Ammon's horn (tissue), 1 donor: ENCODE data around the gene SEH1L.
A peak's percentile ranks its signal among the peaks of the same experiment; 100 is the strongest.
"Not testable (repeated sequence)": the region's sequence is repeated elsewhere in the genome, so short reads cannot be mapped to it uniquely, and the experiment has no call there.

Experiments used
- DNase-seq: peaks from one replicate; pipeline ENCODE4 v3.0.0-alpha.2; 2016; ENCODE audit warnings: low spot score

SEH1L gene

DNA sequence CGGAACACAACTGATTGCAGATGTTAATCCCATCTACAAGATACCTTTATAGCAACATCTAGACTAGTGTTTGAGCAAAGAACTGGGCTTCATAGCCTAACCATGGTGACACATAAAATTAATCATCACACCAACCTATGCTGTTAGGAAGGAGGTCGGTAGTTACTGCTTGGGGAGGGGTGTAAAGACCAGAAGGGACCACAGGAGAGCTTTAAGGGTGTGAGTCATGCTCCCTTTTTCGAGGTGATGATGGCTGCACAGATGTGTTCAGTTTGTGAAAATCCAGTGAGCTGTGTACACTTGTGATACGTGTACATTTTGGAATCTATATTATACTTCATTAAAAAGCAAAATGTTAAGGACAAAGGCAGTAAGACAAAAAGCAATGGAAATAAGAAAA lies 4.6 kb upstream of the SEH1L start:
- no peak for DNase-seq

DNA sequence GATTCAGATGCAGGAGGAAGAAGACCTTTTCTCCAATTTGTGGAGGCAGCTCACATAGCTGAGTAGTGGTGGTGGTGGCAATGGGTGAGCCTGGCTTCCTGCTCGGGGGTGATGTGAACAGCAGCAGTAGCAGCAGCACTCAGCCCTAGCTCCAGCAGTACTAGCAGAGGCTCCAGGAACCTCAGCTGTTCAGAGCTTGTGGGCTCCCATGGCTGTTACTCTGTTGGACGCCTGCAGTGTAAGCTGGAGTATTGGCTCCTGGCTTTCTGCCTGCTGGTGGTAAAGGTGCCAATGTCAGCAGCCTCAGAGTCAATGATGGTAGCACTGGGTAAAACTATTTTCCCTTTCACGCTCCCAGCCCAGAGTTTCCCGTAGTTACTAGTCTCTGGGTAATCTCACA lies 3.1 kb upstream of the SEH1L start:
- DNase-seq, result peak; percentile 9

DNA sequence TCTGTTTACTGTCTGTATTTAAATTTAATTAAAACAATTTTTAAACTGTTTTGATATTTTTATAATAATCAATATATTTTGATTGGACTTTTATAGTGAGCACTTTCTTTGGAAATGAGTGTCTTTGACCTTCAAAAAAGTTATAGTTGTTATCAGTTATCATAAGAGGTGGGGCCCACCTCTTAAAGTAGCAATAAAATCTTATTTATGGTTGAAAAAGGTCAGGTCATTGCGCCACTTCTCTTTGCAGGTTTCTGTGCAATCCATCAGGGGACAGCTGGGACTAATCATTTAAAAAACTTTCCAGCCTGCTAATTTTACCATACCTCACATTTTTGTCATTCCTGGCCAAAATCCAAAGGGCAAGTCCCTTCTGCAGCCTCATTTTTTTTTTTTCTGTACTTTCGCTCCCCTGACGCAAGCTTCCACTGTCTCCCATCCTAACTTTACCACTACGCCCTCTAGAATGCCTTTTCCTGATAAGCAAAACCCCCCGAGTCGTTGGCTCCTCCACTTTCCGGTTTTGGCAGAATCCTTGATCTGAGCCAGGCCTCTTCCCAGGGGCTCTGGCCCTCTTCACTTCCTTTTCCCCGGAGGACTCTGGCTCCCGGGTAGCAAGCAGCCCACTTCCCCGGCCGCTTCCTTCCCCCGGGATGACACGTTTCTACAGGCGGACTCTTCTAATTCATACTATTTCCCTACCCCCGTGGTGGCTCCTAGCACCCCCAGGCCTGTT lies 1.1 kb upstream of the SEH1L start:
- DNase-seq, result peak; percentile 23

DNA sequence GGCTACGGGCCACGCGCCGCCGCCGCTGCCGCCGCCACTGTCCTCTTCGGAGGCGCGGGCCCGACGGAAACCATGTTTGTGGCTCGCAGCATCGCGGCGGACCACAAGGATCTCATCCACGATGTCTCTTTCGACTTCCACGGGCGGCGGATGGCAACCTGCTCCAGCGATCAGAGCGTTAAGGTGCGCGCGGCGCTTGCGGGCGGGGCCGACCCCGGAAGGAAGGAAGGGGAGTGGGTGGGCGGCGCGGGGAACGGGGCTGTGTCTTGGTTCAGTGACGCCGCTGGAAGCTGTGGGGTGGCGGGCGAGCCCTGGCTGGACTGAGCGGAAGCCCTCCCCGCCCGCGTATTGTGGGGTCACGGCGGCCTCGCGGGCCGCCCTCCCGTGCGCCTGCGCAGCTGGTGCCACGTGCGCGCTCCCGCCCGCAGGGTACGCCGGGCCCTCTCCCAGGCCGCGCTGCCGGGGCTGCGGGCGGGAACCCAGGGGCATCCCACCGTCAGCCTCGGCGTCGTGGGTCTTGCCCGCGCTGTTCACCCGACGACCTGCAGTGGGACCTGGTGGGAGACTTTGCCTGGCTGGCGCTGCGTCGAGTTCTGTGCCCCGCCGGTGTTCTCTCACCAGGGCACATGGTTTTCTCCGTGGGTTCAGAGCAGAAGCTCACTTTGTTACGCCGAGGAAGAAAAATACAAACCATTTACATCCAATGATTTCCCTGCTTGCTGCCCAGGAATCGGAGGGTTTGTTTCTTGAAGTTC lies 416 bp downstream of the SEH1L start:
- peak; percentile 93 for DNase-seq

DNA sequence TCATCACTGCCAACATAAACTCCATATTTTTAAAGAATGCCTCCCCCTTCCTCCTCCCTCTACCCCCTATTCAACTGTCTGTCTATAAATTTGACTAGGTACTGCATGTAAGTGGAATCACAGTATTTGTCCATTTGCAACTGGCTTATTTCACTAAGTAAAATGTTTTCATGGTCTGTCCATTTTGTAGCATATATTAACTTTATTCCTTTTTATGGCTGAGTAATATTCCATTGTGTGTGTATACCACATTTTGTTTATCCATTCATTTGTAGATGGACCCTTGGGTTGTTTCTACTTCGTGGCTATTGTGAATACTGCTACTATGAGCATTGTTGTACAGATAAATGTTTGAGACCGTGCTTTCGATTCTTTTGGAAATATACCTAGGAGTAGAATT lies 10.7 kb downstream of the SEH1L start:
- DNase-seq, result no peak

DNA sequence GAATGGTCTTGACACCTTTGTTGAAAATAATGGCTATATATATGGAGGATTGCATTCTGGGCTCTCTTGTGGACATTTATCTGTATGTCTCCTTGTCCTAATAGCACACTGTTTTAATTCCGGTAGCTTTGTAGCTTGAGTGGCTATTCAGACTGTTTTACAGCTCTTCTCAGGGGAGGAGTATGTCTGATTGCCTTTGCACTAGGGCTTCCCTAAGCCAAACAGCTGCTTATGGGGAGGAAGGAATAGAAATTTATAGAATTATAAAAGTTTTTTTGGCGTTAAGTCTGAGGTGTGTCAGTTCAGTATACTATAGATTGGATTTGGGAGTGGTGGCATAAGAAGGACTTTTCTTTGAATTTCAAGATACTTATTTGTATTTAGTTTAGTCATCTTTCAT lies 12.6 kb downstream of the SEH1L start:
- DNase-seq, result no peak

DNA sequence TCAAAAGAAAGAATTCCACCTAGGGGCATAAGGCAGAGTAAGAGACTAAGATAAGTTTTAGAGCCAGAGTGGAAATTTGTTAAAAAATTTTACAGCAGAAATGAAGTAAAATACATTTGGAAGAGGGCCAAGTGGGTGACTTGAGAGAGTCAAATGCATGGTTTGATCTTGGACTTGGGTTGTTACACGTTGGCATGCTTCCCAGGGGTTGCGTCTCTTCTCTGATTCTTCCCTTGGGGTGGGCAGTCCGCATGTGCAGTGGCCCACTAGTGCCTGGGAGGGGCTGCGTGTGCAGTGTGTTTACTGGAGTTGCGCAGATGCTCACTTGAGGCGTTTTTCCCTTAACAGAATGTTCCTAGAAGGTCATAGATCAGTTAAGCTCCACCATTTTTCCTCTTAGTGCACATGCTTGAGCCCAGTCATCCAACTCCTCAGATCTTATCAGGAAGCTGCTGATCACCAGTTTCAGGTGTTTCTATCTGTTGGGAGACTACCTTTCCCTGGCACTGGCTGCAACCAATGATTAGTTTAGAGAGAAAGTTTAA lies 13.1 kb downstream of the SEH1L start:
- DNase-seq, result no peak

DNA sequence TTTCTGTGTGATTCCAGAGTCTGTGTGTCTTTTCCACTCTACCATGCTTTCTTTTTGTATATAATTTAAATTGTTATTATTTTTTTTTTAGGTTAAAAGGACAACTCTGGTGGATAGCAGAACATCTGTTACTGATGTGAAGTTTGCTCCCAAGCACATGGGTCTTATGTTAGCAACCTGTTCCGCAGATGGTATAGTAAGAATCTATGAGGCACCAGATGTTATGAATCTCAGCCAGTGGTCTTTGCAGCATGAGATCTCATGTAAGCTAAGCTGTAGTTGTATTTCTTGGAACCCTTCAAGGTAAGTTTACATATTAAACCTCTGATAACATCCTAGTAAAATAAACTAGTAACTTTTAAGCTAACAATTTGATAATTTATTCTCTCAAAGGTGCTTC lies 15.3 kb downstream of the SEH1L start:
- DNase-seq, result no peak

DNA sequence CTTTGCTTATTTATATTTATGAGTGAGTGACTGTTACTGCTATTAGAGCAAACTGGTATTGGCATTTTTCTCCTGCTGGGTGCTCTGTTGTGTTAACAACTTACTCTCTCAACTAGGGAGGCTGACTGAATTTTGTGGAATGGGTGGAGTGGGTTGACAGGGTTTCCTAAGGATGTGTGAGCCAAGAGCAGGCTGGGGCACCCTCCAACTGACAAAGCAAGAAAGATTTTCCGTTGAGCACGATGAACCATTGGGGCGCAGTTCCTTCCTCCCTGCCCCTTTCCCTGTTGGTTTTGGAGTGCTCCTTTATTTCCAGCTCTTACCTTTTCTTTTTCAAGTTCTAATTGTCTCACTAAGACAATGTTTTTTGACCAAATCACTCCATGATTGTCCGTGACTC lies 20.3 kb downstream of the SEH1L start:
- DNase-seq, result no peak

DNA sequence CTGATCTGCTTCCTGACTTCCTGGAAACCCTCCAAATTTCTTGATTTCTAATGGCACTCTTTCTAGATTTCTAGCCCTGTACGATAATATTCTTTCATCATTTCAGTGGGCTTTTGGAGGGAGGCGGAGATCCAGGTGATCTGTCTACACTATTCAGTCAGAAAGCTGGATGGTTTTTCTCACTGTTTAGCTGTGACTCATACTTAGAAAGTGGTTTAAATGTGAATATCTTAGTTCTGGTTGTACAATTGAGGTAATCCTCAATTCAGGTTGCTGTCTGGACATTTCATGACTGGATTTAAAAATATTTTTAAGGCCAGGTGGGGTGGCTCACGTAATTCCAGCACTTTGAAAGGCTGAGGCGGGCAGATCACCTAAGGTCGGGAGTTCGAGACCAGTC lies 20.8 kb downstream of the SEH1L start:
- no peak for DNase-seq

DNA sequence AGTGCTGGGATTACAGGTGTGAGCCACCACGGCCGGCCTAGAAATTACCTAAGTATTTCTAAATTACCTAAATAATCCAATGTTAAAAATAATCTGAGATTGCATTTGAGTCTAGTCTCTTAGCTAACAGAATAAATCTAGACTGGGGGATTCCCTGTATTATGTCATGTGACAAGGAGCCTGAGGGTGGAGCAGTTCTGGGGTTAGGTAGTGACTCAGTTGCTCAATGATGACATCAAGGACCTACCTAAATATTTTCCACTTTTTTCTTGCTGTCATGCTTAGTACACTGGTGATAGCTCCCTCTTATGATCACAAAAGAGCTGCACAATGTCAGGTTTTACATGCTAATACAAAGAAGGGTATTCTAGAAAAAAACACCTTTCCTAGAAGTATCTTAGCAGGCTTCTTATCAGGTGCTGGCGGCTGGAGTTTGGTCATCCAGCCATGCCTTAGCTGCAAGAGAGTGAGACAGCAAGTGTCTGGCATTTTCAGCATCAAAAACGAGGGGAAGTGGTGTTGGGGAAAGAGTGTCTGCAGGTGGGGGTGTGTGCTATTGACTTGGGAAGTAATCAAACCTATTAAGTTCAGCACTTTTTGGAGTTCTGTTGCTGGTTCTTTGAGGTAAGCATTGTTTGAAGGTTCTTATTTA lies 25.9 kb downstream of the SEH1L start:
- DNase-seq, result no peak

DNA sequence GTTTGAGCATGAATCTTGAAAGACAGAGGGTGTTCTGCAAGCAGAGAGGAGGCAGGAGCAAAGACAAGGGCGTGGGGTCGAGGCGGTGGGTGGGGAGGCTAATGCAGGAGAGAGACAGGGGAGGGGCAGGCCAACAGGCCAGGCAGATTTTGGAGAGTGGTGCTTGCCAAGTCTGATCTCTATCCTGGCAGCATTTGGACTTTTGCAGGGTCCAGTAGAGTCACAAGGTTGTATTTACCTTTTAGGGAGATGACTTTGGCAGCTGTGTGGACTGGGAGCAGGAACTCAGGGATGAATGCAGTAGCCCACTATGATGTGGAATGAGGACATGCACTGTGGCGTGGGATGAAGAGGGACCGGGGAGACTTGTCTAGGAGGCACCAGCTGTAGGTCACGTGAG lies 27.7 kb downstream of the SEH1L start:
- no peak for DNase-seq

DNA sequence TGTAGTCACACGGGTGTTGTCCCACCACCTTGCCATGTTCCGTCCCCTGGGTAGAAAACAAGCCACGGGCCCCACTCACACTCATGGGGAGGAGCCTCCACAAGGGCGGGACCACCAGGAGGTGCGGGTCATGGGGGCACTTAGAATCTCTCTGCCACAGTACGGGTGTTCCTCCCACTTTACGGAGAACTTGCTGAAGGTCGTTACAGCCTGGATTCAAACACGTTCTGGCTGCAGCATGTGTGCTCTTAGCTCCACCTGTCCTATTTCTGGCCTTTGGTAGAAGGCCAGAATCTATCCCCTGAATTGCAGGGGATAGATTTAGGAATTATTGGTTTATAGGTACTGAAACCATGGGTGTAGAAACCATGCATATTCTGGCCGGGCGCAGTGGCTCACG lies 28.5 kb downstream of the SEH1L start:
- no peak for DNase-seq

DNA sequence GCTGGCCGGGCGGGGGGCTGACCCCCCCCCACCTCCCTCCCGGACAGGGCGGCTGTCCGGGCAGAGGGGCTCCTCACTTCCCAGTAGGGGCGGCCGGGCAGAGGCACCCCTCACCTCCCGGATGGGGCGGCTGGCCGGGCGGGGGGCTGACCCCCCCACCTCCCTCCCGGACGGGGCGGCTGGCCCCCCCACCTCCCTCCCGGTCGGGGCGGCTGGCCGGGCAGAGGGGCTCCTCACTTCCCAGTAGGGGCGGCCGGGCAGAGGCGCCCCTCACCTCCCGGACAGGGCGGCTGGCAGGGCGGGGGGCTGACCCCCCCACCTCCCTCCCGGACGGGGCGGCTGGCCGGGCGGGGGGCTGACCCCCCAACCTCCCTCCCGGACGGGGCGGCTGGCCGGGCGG lies 32.3 kb downstream of the SEH1L start:
- not testable (repeated sequence) for DNase-seq

DNA sequence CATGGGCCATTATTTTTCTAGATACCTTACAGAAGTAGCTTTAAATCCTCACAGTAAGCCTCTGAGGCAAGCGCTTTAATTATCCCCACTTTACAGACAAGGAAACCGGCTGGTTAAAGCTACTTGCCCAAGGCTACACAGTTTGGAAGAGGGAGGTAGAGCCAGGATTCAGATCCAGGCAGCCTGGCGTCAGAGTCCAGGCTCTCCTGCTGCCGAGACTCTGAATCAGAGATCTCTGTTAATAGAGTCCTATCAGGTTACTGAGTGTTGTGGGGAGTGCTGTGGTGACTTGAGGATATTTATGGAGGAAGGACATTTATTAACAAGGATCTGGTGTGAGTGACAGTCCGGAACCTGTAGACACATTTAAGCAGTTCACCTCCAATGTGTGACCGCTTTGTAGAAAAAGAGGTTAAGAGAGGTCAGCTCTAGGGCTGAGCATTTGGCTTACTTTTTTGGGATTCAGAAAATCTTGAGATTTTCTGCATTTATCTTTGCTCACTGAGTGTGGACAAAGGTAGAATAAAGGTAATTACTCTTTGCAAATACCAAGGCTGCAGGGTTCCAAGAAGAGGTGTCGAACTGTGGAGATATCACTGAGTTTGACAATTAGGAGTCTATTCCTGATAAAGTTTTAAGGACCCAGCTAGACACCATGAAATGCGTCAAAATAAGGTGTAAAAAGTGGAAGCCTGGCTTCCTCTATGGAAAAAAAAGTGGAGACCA lies 41.7 kb downstream of the SEH1L start:
- no peak for DNase-seq

DNA sequence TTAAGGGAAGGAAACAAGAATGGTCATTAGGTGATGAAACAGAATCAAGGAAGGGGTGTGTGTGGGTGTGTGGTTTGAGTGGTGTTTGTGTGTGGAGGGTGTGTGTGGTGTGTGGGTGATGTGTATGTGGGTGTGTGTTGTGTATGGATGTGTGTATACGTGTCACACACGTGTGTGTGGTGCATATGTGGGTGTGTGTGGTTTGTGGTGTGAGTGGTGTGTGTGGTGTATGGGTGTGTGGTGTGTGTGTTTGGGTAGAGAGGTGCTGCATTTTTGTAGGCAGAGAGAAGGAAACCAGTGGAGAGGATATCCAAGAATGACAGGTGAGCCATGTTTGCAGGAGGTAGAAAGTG lies 42.3 kb downstream of the SEH1L start:
- no peak for DNase-seq

DNA sequence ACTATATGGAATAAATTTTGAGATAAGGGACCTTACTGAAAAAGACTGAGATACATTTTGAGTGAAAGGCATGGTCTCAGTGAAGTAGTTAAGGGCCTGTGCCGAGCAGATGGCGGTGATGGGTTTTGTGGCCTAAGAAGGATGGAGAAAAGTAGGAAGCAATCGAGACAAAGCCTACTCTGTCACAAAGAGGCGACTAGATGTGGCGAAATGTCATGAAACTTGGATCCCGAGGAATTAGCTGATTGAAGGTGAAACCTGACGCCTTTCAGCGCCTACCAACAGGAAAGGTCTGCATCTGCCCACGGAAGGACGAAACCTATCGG lies 42.8 kb downstream of the SEH1L start:
- no peak for DNase-seq

DNA sequence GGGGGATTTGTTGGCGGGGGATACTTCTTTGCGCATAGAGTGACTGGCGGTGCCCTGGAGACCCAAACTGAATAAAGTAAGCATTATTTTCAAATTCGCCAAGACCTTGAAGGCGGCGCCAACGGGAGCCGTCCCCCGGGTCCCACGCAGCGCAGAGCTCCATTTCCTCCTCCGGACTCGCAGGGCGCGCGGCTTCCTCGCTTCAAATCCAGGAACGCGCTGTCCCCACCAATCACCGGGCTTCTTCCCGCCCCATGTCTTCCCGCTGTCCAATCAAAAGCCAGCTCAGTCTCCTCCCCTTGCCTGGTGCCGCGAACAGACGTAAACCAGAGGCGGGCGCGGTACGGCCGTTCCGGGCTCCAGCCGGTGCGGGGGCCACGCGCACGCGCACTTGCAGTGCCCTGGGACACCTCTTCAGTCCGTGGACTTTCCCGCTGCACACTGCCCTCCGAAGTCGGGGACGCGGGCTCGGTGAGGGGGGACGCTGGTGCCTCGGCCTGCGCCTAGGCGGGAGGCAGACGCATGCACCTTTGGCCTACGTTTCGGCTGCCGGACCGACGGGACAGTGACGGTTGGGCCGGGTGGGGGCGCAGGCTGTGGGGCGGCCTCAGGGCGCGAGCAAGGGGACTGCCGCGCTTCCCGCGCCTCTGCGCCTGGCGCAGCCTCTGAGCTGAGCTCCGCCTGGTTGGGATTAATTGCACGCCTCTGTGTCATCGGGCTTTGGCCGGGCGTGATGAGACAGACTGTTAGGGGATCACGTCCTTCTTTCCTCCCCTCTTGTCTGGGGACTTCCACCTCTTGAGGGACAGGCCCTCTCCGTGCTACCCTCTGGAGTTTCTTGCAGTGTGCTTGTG lies 43.4 kb downstream of the SEH1L start, which contains the start of gene CEP192:
Gene CEP192, plus strand, starts transcription at position 396 of the 854 bp plus-strand sequence. CDS start 8,063 bp downstream, outside the sequence.
- peak; percentile 99 for DNase-seq

DNA sequence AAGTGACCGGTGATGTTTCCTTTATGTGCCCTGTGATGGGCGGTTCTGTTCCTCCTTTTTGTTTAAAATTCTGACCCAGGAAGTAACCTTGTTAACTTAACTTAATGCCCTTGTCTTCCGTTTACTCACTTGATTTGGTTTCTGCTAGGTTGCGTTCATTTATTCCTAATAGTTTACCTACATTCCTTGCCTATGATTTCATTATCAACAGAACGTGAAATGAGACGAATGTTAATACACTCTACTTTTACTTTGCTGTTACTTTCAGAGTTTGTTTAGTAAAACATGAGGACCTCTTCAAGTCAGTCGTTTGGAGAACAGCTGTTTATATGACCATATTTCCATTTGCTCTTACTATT lies 44.0 kb downstream of the SEH1L start:
- DNase-seq, result no peak

DNA sequence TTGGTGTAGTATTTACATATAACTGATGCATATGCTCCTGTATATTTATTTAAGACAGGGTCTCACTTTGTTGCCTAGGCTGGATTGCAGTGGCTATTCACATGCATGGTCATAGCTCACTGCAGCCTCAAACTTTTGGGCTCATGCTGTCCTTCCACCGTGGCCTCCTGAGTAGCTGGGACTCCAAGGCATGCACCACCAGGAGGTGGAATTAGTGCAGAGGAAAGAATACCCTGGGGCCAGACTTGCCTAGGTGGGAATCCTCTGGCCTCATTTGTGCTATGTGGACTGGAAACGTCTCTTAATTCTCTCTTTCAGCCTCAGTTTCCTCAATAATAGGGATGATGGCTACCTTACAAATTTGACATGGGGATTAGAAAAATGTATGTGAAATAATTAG lies 45.6 kb downstream of the SEH1L start:
- no peak for DNase-seq

DNA sequence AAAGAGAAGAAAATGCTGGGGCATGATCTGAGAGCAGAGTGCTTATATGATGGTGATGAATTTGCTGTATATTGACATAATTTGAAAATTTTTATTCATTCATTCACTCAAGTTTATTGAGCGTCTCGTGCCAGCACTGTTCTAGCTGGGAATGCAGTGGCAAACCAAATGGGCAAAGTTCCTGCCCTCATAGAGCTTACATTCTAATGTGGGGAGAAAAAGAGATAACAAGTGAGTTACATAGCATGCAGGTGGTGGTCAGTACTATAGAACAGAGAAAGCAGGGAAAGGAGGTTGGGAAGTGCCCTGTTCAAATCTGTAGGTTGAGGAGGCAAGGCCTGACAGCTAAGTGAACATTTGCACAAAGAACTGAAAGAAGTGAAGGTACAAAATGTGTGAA lies 47.6 kb downstream of the SEH1L start:
- no peak for DNase-seq
